Cardiac muscle cell (in vitro differentiated cells and primary cell): Measurements from ENCODE around the gene SLC35E1. TPM values are rescaled to one million over a fixed set of nuclear protein-coding genes. Genes with fewer than 3 reads are reported as not detected.

Source experiments
- DNase-seq, 2 donors: peaks; one replicate each; pipeline versions ENCODE4 v3.0.0 to v3.0.0-alpha.2; 2010 to 2017; ENCODE audit warnings: low read depth in 1 of 2, low spot score in 1 of 2
- H3K27ac ChIP-seq: fragments of 200-600 bp; sonication (generic); 2 replicates; pipeline ENCODE4 v1.5.1; 2016
- H3K27me3 ChIP-seq: fragments of 200-600 bp; sonication (generic); 2 replicates; pipeline ENCODE4 v1.6.0; 2016; ENCODE audit warnings: control low read depth
- H3K36me3 ChIP-seq: fragments of 200-600 bp; sonication (generic); 2 replicates; pipeline ENCODE4 v1.5.1; 2016; ENCODE audit warnings: control low read depth
- H3K4me1 ChIP-seq: fragments of 200-600 bp; sonication (generic); 2 replicates; pipeline ENCODE4 v1.8.1; 2017; ENCODE audit warnings: low read depth, mild to moderate bottlenecking, mixed run types
- H3K4me3 ChIP-seq: fragments of 200-600 bp; sonication (generic); 2 replicates; pipeline ENCODE4 v1.5.1; 2016; ENCODE audit warnings: mild to moderate bottlenecking
- H3K9me3 ChIP-seq: fragments of 200-600 bp; sonication (generic); 2 replicates; pipeline ENCODE4 v1.5.1; 2017; ENCODE audit warnings: low read depth, mild to moderate bottlenecking, control low read depth
- polyA plus RNA-seq: library from polyadenylated mRNA; unstranded; fragments of >200 nt; fragmentation: Nextera tagmentation; extraction: Ambion mirVana; gene quantifications from 2 replicates; pipeline ENCODE4 v1.2.1, GENCODE V29; 2016
- total RNA-seq: library from RNA; depleted of rRNA; stranded (reverse); fragments of >200 nt; gene quantifications from 2 replicates; pipeline ENCODE4 v1.2.3, GENCODE V29; 2016
- TF ChIP-seq, protein P1 (sequence below): IDR thresholded peaks from 2 replicates; pipeline ENCODE4 v1.5.1; 2012; ENCODE audit warnings: low read depth, mild to moderate bottlenecking, low read length

SLC35E1 gene
- total and polyA plus RNA-seq, 2 experiments from 2014 or later, result 22.5 to 29.7 TPM

- DNase-seq, result no peak
- H3K4me3 ChIP-seq, result no peak overlapping the region
Measured at GRCh38 chr19:16618248-16618647, 46.0 kb upstream of the SLC35E1 start.

DNA sequence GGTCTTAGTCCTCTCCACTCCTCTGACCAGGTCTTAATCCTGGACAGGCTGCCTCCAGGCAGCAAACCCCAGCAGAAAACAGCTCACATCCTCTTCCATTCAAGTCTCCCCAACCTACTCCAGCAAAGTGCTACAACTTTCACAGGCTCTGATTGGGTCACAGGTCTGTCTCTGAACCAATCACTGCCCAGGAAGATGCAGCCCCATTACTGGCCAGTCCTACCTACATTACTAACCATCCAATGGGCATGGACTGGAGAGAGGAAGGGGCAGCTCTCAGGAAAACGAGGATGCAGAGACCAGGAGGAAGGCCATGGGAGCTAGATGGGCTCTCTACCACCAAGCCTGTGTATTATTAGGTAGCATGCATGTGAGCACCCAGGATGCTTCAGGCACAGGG is 43.6 kb upstream of the SLC35E1 start:
- no peak for DNase-seq
- no peak overlapping the region for H3K4me3 ChIP-seq
- no peaks in the 10 kb centered on the region for H3K27me3 ChIP-seq
- H3K4me1 ChIP-seq, result peaks cover 7% of the 10 kb centered on the region
- TF ChIP-seq, protein P1, sequence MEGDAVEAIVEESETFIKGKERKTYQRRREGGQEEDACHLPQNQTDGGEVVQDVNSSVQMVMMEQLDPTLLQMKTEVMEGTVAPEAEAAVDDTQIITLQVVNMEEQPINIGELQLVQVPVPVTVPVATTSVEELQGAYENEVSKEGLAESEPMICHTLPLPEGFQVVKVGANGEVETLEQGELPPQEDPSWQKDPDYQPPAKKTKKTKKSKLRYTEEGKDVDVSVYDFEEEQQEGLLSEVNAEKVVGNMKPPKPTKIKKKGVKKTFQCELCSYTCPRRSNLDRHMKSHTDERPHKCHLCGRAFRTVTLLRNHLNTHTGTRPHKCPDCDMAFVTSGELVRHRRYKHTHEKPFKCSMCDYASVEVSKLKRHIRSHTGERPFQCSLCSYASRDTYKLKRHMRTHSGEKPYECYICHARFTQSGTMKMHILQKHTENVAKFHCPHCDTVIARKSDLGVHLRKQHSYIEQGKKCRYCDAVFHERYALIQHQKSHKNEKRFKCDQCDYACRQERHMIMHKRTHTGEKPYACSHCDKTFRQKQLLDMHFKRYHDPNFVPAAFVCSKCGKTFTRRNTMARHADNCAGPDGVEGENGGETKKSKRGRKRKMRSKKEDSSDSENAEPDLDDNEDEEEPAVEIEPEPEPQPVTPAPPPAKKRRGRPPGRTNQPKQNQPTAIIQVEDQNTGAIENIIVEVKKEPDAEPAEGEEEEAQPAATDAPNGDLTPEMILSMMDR, result no peak
- H3K9me3 ChIP-seq, result no peaks in the 10 kb centered on the region
- H3K36me3 ChIP-seq, result no peaks in the 10 kb centered on the region
- no peak overlapping the region for H3K27ac ChIP-seq

More at GRCh38 chr19:16618248-16618647, 46.0 kb upstream of the SLC35E1 start:
- H3K27ac ChIP-seq, result no peak overlapping the region
- H3K27me3 ChIP-seq, result no peaks in the 10 kb centered on the region
- no peaks in the 10 kb centered on the region for H3K4me1 ChIP-seq
- H3K36me3 ChIP-seq, result no peaks in the 10 kb centered on the region
- H3K9me3 ChIP-seq, result no peaks in the 10 kb centered on the region
- TF ChIP-seq, protein P1, result no peak

DNA sequence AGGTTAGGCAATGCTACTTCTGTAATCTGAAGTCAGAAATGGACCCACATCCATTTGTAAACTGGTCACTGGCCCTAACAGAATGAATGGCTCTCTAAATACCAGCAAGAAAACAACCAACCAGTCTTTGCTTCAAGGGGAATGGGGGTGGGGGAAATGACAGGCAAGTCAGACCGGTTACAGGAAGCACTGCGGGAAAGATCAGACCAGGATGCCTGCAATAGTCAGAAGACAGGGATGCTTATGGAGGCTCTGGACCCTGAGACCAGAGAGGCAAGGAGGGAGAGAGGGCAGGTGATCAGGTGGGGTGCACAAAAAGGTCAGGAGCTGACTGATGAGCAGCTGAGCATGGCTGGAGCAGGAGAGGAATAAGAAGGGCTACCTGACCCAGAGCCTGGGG is 42.7 kb upstream of the SLC35E1 start:
- DNase-seq, result no peak

GRCh38 chr19:16613841-16614240 is 41.6 kb upstream of the SLC35E1 start:
- no peaks in the 10 kb centered on the region for H3K9me3 ChIP-seq
- TF ChIP-seq, protein P1, result no peak
- H3K36me3 ChIP-seq, result no peaks in the 10 kb centered on the region
- H3K4me3 ChIP-seq, result no peak overlapping the region
- H3K27ac ChIP-seq, result no peak overlapping the region
- no peak for DNase-seq
- H3K4me1 ChIP-seq, result peaks cover 7% of the 10 kb centered on the region
- H3K27me3 ChIP-seq, result no peaks in the 10 kb centered on the region

More for the DNA sequence above, 42.7 kb upstream of the SLC35E1 start:
- TF ChIP-seq, protein P1, result no peak
- Histone ChIP-seq H3K27me3 (no peaks in the 10 kb centered on the region), H3K36me3 (no peaks in the 10 kb centered on the region), H3K4me1 (peaks cover 7% of the 10 kb centered on the region), H3K4me3 (no peak overlapping the region), H3K27ac (no peak overlapping the region), H3K9me3 (no peaks in the 10 kb centered on the region)

GRCh38 chr19:16612636-16613035 is 40.4 kb upstream of the SLC35E1 start:
- peak in 1 of 2 donors; percentile 61 for DNase-seq
- peaks cover 7% of the 10 kb centered on the region for H3K4me1 ChIP-seq

More at GRCh38 chr19:16612636-16613035, 40.4 kb upstream of the SLC35E1 start:
- Histone ChIP-seq H3K4me3 (no peak overlapping the region), H3K27me3 (no peaks in the 10 kb centered on the region), H3K27ac (peak overlapping the region; percentile 55), H3K36me3 (no peaks in the 10 kb centered on the region), H3K9me3 (no peaks in the 10 kb centered on the region)
- TF ChIP-seq, protein P1, result no peak
